Upper lobe of left lung (tissue), 6 donors: ENCODE data around the gene ATP2B2. TPM values are rescaled to one million over a fixed set of nuclear protein-coding genes. Genes with fewer than 3 reads are reported as not detected.
"Not testable (repeated sequence)": the region's sequence is repeated elsewhere in the genome, so short reads cannot be mapped to it uniquely, and the experiment has no call there.

Experiments
- ATAC-seq, 2 donors: fragments of 200-7000 bp; cut with Tn5 transposase; one replicate each; pipeline ENCODE4 v1.9.1; 2022; ENCODE audit warnings: mild to moderate bottlenecking in 2 of 2, moderate library complexity in 2 of 2; ENCODE audit not compliant: low FRiP score in 2 of 2
- DNase-seq, 2 donors: peaks; one replicate each; pipeline ENCODE4 v3.0.0-alpha.2; 2019 to 2020
- H3K27ac ChIP-seq, 4 donors: fragments of 200-600 bp; sonication (generic); one replicate each; pipeline ENCODE4 v1.5.1; 2016 to 2019
- H3K27me3 ChIP-seq, 4 donors: fragments of 200-600 bp; sonication (generic); one replicate each; pipeline ENCODE4 v1.5.1; 2017 to 2019
- H3K36me3 ChIP-seq, 4 donors: fragments of 200-600 bp; sonication (generic); one replicate each; pipeline ENCODE4 v1.5.1; 2016 to 2019
- H3K4me1 ChIP-seq, 4 donors: fragments of 200-600 bp; sonication (generic); one replicate each; pipeline ENCODE4 v1.5.1; 2018 to 2019
- H3K4me3 ChIP-seq, 4 donors: fragments of 200-600 bp; sonication (generic); one replicate each; pipeline ENCODE4 v1.5.1; 2017 to 2019; ENCODE audit warnings: mild to moderate bottlenecking in 2 of 4, moderate library complexity in 1 of 4
- H3K9me3 ChIP-seq, 4 donors: fragments of 200-600 bp; sonication (generic); one replicate each; pipeline ENCODE4 v1.5.1; 2018 to 2019
- EP300 ChIP-seq, 4 donors: sonication (generic); formaldehyde crosslinking; IDR thresholded peaks; one replicate each; pipeline ENCODE4 v1.5.1; 2017; ENCODE audit warnings: antibody characterized with exemption in 4 of 4, control low read depth in 2 of 4
- POLR2A ChIP-seq, 4 donors: fragments of 450-650 bp; IDR thresholded peaks; one replicate each; pipeline ENCODE4 v1.5.1; 2016 to 2017; ENCODE audit warnings: antibody characterized with exemption in 4 of 4, mild to moderate bottlenecking in 2 of 4
- POLR2AphosphoS5 ChIP-seq, 2 donors: sonication (generic); formaldehyde crosslinking; IDR thresholded peaks; one replicate each; pipeline ENCODE4 v1.5.1; 2017; ENCODE audit warnings: antibody characterized with exemption in 2 of 2
- WGBS, 2 donors: methylation state at CpG; one replicate each; pipeline ENCODE4 v1.1.5; 2017 to 2018; 5-methylcytosine and 5-hydroxymethylcytosine counted together
- total RNA-seq, 6 donors: library from RNA; depleted of rRNA in 4 of 6; stranded (reverse); fragments of >200 nt in 4 of 6; gene quantifications; one replicate each; pipeline versions ENCODE4 v1.1.0 to v1.2.1, GENCODE V29; 2016 to 2021
- TF ChIP-seq, protein P1 (sequence below), 6 experiments: fragments of 450-650 bp in 4 of 6; fragments of 200-600 bp in 2 of 6; sonication (generic) in 2 of 6; IDR thresholded peaks; one replicate each; pipeline ENCODE4 v1.5.1; 2016 to 2019; ENCODE audit warnings: antibody characterized with exemption in 6 of 6
- donor health status: DM: no; HTN: no; CAD: no; lungs with moderate emphysema.
- donor health status: DM: no; HTN: yes; CAD: no; lungs with severe emphysema.

Gene ATP2B2
- total RNA-seq, 6 donors from 2014 or later, result 0.13 to 0.30 TPM; not detected in 4

DNA sequence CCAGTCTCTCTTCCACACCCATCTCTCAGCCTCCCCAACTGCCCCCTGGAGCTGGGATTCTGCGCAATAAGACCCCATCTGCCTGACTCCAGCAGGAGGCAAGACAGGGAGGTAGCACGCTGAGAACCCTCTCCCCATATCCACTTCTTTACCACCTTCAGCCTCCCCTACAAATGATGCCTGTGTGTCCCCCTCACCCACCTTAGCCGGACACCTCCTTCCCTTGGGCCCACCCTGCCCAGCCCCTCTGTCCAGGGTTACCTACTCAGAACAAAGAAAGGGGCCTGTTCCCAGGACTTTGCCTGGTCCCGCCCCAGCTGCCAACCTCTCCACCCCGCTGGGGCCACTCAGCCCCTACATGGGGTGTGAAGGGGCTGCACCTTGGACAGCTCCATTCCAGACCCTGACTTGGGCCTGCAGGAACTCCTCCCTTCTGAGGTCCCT lies 40.8 kb upstream of the ATP2B2 start:
- no peak overlapping the region for H3K4me3 ChIP-seq
- no peaks in the 10 kb centered on the region for H3K4me1 ChIP-seq
- no peak overlapping the region for H3K27ac ChIP-seq
- no peak for ATAC-seq
- WGBS, 2 donors, result 51 to 66% methylated on average over 3 to 5 of the region's 5 CpGs
- TF ChIP-seq, protein P1, sequence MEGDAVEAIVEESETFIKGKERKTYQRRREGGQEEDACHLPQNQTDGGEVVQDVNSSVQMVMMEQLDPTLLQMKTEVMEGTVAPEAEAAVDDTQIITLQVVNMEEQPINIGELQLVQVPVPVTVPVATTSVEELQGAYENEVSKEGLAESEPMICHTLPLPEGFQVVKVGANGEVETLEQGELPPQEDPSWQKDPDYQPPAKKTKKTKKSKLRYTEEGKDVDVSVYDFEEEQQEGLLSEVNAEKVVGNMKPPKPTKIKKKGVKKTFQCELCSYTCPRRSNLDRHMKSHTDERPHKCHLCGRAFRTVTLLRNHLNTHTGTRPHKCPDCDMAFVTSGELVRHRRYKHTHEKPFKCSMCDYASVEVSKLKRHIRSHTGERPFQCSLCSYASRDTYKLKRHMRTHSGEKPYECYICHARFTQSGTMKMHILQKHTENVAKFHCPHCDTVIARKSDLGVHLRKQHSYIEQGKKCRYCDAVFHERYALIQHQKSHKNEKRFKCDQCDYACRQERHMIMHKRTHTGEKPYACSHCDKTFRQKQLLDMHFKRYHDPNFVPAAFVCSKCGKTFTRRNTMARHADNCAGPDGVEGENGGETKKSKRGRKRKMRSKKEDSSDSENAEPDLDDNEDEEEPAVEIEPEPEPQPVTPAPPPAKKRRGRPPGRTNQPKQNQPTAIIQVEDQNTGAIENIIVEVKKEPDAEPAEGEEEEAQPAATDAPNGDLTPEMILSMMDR (IDR thresholded peaks at IDR 0.05), result no peak
- TF ChIP-seq EP300 (IDR thresholded peaks at IDR 0.05) (no peak), POLR2AphosphoS5 (IDR thresholded peaks at IDR 0.05) (no peak), POLR2A (IDR thresholded peaks at IDR 0.05) (no peak)
- peaks cover 0 to 10% (median 6%) of the 10 kb centered on the region in 4 donors for H3K9me3 ChIP-seq
- H3K36me3 ChIP-seq, result no peaks in the 10 kb centered on the region
- no peaks in the 10 kb centered on the region for H3K27me3 ChIP-seq
- DNase-seq, result no peak

- 69 to 77% methylated on average over 2 of the region's 2 CpGs for WGBS, 2 donors
- DNase-seq, result no peak
- H3K4me1 ChIP-seq, result no peaks in the 10 kb centered on the region
- no peaks in the 10 kb centered on the region for H3K27me3 ChIP-seq
- H3K4me3 ChIP-seq, result no peak overlapping the region
- no peak overlapping the region for H3K27ac ChIP-seq
- H3K9me3 ChIP-seq, result peaks cover 4 to 10% (median 7%) of the 10 kb centered on the region in 4 donors
- ATAC-seq, result no peak
- TF ChIP-seq, protein P1 (IDR thresholded peaks at IDR 0.05), result no peak
- TF ChIP-seq POLR2AphosphoS5 (IDR thresholded peaks at IDR 0.05) (no peak), EP300 (IDR thresholded peaks at IDR 0.05) (no peak), POLR2A (IDR thresholded peaks at IDR 0.05) (no peak)
- no peaks in the 10 kb centered on the region for H3K36me3 ChIP-seq
Observed at GRCh38 chr3:10542518-10542917, 37.1 kb upstream of the ATP2B2 start.

DNA sequence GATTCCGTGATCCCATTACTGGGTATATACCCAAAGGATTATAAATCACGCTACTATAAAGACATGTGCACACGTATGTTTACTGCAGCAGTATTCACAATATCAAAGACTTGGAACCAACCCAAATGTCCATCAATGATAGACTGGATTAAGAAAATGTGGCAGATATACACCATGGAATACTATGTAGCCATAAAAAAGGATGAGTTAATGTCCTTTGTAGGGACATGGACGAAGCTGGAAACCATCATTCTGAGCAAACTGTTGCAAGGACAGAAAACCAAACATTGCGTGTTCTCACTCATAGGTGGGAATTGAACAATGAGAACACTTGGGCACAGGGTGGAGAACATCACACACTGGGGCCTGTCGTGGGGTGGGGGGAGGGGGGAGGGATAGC lies 35.0 kb upstream of the ATP2B2 start:
- not testable (repeated sequence) for H3K4me1 ChIP-seq, H3K36me3 ChIP-seq, H3K27ac ChIP-seq, DNase-seq, H3K4me3 ChIP-seq, ATAC-seq, H3K9me3 ChIP-seq, H3K27me3 ChIP-seq
- 86 to 88% methylated on average over 6 of the region's 6 CpGs for WGBS, 2 donors

GRCh38 chr3:10534066-10534465 lies 28.7 kb upstream of the ATP2B2 start:
- Histone ChIP-seq H3K27ac (no peak overlapping the region), H3K9me3 (peaks cover 0 to 1% (median 0%) of the 10 kb centered on the region in 4 donors), H3K36me3 (no peaks in the 10 kb centered on the region), H3K4me3 (no peak overlapping the region), H3K4me1 (no peaks in the 10 kb centered on the region), H3K27me3 (no peaks in the 10 kb centered on the region)
- 78 to 80% methylated on average over 4 of the region's 4 CpGs for WGBS, 2 donors
- peak in 1 of 2 donors; percentile 14 for DNase-seq
- no peak for TF ChIP-seq POLR2AphosphoS5 (IDR thresholded peaks at IDR 0.05)
- TF ChIP-seq, protein P1 (IDR thresholded peaks at IDR 0.05), result no peak
- TF ChIP-seq POLR2A (IDR thresholded peaks at IDR 0.05), result no peak
- no peak for TF ChIP-seq EP300 (IDR thresholded peaks at IDR 0.05)
- no peak for ATAC-seq

- TF ChIP-seq, protein P1 (IDR thresholded peaks at IDR 0.05), result no peak
- TF ChIP-seq EP300 (IDR thresholded peaks at IDR 0.05) (no peak), POLR2AphosphoS5 (IDR thresholded peaks at IDR 0.05) (no peak), POLR2A (IDR thresholded peaks at IDR 0.05) (no peak)
- H3K9me3 ChIP-seq, result no peaks in the 10 kb centered on the region
- DNase-seq (no peak), ATAC-seq (no peak)
- no peak overlapping the region for H3K27ac ChIP-seq
- no peaks in the 10 kb centered on the region for H3K4me1 ChIP-seq
- H3K4me3 ChIP-seq, result no peak overlapping the region
- no peaks in the 10 kb centered on the region for H3K36me3 ChIP-seq
- H3K27me3 ChIP-seq, result no peaks in the 10 kb centered on the region
Observed at GRCh38 chr3:10533737-10534023, 28.3 kb upstream of the ATP2B2 start.
